GM12892 (cell line): ENCODE data around the gene ACADSB.

ENCODE experiments used
- POLR2A ChIP-seq: IDR thresholded peaks from 2 replicates; pipeline ENCODE4 v1.6.1; 2011; ENCODE audit warnings: low read depth, low read length, control low read depth
- POLR2AphosphoS5 ChIP-seq: IDR thresholded peaks from 2 replicates; pipeline ENCODE4 v1.6.1; 2011; ENCODE audit warnings: low read depth, low read length, control low read depth
- TAF1 ChIP-seq: IDR thresholded peaks from 2 replicates; pipeline ENCODE4 v1.6.1; 2011; ENCODE audit warnings: low read depth, mild to moderate bottlenecking, control low read depth, low read length, borderline replicate concordance

DNA sequence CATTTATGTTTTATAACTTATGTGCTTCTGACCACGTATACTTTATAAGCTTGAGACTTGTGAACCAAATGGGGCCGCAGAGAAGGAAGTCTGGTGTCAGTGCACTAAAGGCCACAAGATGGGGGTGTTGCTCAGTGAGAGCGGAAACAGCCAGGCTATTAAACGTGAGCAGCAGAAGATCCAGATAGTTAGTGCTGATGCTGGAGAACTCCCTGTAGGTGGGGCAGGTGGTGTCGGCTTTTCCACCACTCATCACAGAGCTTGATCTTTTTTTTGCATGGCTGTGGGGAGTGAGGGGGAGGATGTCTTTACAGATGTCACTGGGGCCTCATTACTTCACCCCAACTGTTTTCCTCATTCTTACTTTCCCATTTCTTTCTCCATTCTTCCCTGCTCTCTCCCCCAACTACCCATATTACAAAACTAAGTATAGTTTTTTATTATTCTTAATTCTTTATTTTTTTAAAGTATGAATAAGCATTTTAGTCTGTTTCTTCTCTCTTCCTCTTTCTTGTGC is 34.7 kb downstream of the ACADSB start:
- TF ChIP-seq TAF1 (no peak), POLR2A (no peak), POLR2AphosphoS5 (no peak)
